B cell (primary cell): ENCODE results near the gene RUFY4. TPM values are rescaled to one million over a fixed set of nuclear protein-coding genes. Genes with fewer than 3 reads are reported as not detected.

Experiments
- ATAC-seq: fragments of 200-7000 bp; cut with Tn5 transposase; one replicate; pipeline ENCODE4 v1.10.0; 2021; ENCODE audit warnings: low read depth, mild to moderate bottlenecking, moderate number of reproducible peaks, moderate library complexity
- CTCF ChIA-PET: fragments of 350-600 bp; sonication (Branson Sonifier 250); formaldehyde crosslinking; loops from one replicate; lab custom pipeline; 2021; ENCODE audit warnings: antibody characterized with exemption, inconsistent platforms; lab: Charles Lee
- POLR2A ChIA-PET: fragments of 350-600 bp; sonication (Branson Sonifier 250); formaldehyde crosslinking; loops from one replicate; lab custom pipeline; 2021; ENCODE audit warnings: antibody characterized with exemption; lab: Charles Lee
- DNase-seq: peaks from one replicate; pipeline ENCODE4 v3.0.0; 2013
- H2AFZ ChIP-seq: 2 replicates; pipeline ENCODE4 v1.6.1; 2012; ENCODE audit warnings: mild to moderate bottlenecking, low read depth, low read length; ENCODE audit not compliant: insufficient read depth, poor library complexity, severe bottlenecking
- H3K27ac ChIP-seq, 2 donors: 1 replicate in 1 of 2; 2 replicates in 1 of 2; pipeline ENCODE4 v1.5.1; 2012 to 2013; ENCODE audit warnings: low read length in 2 of 2, mild to moderate bottlenecking in 2 of 2, moderate library complexity in 1 of 2
- H3K27me3 ChIP-seq, 4 experiments: fragments of 200-600 bp in 1 of 4; sonication (generic) in 1 of 4; replicated peaks in 1 of 4; 1 replicate in 2 of 4; 2 replicates in 2 of 4; pipeline versions ENCODE4 v1.6.1 to v1.7.0; 2013 to 2016; ENCODE audit warnings: low read length in 3 of 4, mild to moderate bottlenecking in 2 of 4, mixed read lengths in 1 of 4, moderate library complexity in 1 of 4; ENCODE audit not compliant: insufficient read depth in 4 of 4, control insufficient read depth in 3 of 4; ENCODE audit errors: control extremely low read depth in 1 of 4
- H3K36me3 ChIP-seq, 2 experiments: replicated peaks in 1 of 2; 1 replicate in 1 of 2; 2 replicates in 1 of 2; pipeline versions ENCODE4 v1.6.1 to v1.7.1; 2013; ENCODE audit warnings: low read length in 1 of 2; ENCODE audit not compliant: insufficient read depth in 2 of 2, control insufficient read depth in 1 of 2; ENCODE audit errors: control extremely low read depth in 1 of 2, extremely low read depth in 1 of 2
- H3K4me1 ChIP-seq, 2 donors: fragments of 200-600 bp in 1 of 2; sonication (generic) in 1 of 2; 1 replicate in 1 of 2; 2 replicates in 1 of 2; pipeline versions ENCODE4 v1.5.1 to v1.6.1; 2013 to 2017; ENCODE audit warnings: low read length in 2 of 2; ENCODE audit not compliant: control insufficient read depth in 2 of 2, insufficient read depth in 2 of 2
- H3K4me2 ChIP-seq: replicated peaks from 2 replicates; pipeline ENCODE3; 2012; ENCODE audit warnings: mild to moderate bottlenecking, low read depth, low read length; ENCODE audit not compliant: poor library complexity, severe bottlenecking
- H3K4me3 ChIP-seq, 5 experiments: fragments of 200-600 bp in 1 of 5; sonication (generic) in 1 of 5; 1 replicate in 3 of 5; 2 replicates in 2 of 5; pipeline versions ENCODE4 v1.5.1 to v1.7.0; 2011 to 2016; ENCODE audit warnings: low read length in 4 of 5, mild to moderate bottlenecking in 4 of 5, low read depth in 2 of 5, control low read depth in 1 of 5, moderate library complexity in 1 of 5; ENCODE audit not compliant: insufficient read depth in 1 of 5; ENCODE audit errors: control extremely low read depth in 1 of 5, extremely low read depth in 1 of 5
- H3K79me2 ChIP-seq: fragments of 200-600 bp; sonication (generic); one replicate; pipeline ENCODE4 v1.6.0; 2016; ENCODE audit warnings: low read length; ENCODE audit not compliant: control insufficient read depth, insufficient read depth
- H3K9ac ChIP-seq: fragments of 200-600 bp; sonication (generic); 2 replicates; pipeline ENCODE4 v1.6.1; 2017; ENCODE audit warnings: mild to moderate bottlenecking, low read length, moderate library complexity
- H3K9me3 ChIP-seq, 3 donors: one replicate each; pipeline versions ENCODE4 v1.6.1 to v1.7.1; 2013; ENCODE audit warnings: low read length in 2 of 3; ENCODE audit not compliant: control insufficient read depth in 2 of 3, insufficient read depth in 1 of 3; ENCODE audit errors: control extremely low read depth in 1 of 3
- H4K20me1 ChIP-seq: 2 replicates; pipeline ENCODE4 v1.6.0; 2012; ENCODE audit warnings: mild to moderate bottlenecking, low read length; ENCODE audit not compliant: insufficient read depth, control insufficient read depth, poor library complexity, severe bottlenecking
- H3K27ac Mint-ChIP-seq: one replicate; pipeline ENCODE4 v1.8.0; 2021; ENCODE audit warnings: mixed read lengths
- H3K27me3 Mint-ChIP-seq: one replicate; pipeline ENCODE4 v1.8.0; 2021; ENCODE audit warnings: mixed read lengths
- H3K4me1 Mint-ChIP-seq: one replicate; pipeline ENCODE4 v1.8.0; 2021; ENCODE audit warnings: mixed read lengths
- H3K4me3 Mint-ChIP-seq: one replicate; pipeline ENCODE4 v1.8.0; 2021; ENCODE audit warnings: mixed read lengths
- H3K9me3 Mint-ChIP-seq: one replicate; pipeline ENCODE4 v1.8.0; 2022; ENCODE audit warnings: mixed read lengths; ENCODE audit not compliant: insufficient read depth
- EZH2 ChIP-seq: IDR thresholded peaks from 2 replicates; pipeline ENCODE4 v1.6.1; 2012; ENCODE audit warnings: borderline replicate concordance, low read depth, mild to moderate bottlenecking, moderate library complexity, low read length; ENCODE audit not compliant: insufficient read depth, poor library complexity, severe bottlenecking
- WGBS: methylation state at CpG from one replicate; pipeline ENCODE4 v1.1.5; 2013; ENCODE audit warnings: missing lambda C conversion rate; ENCODE audit not compliant: insufficient coverage; 5-methylcytosine and 5-hydroxymethylcytosine counted together
- intact Hi-C: fragments of 100-400 bp; cut with micrococcal nuclease; formaldehyde crosslinking; loops from one replicate; pipeline ENCODE4 v1.10.0; 2022
- polyA plus RNA-seq: library from polyadenylated mRNA; depleted of rRNA; stranded (reverse); fragments of >200 nt; gene quantifications from 2 replicates; pipeline ENCODE4 v1.2.3, GENCODE V29; 2012
- total RNA-seq, 2 donors: library from RNA; stranded (reverse); fragments of 120-200 nt in 1 of 2; gene quantifications; 1 replicate in 1 of 2; 2 replicates in 1 of 2; pipeline versions ENCODE4 v1.2.3 to v1.2.4, GENCODE V29; 2013 to 2022
- TF ChIP-seq, protein P1 (sequence below): fragments of 200-600 bp; IDR thresholded peaks from one replicate; pipeline ENCODE4 v1.8.0; 2022; ENCODE audit warnings: antibody characterized with exemption, mild to moderate bottlenecking

The RUFY4 gene
- total and polyA plus RNA-seq, 2 donors (not counting 1 experiment from before 2014, with no cell fraction given), result 0.34 TPM; not detected in 1

DNA sequence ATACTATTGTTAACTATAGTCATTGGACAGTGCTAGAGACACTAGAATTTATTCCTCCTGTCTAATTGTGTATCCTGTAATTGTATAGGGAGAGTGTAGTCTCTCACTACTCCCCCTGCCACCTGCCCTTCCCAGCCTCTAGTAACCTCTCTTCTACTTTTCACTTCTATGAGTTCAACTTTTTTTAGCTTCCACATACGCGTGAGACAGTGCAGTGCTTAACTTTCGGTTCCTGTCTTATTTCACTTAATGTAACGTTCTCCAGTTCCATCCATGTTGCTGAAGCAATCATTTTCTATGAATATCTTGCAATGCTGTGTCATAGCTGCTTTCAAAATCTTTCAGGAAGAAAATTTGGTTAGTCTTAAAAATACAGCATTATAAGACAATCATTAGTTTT is 22.8 kb upstream of the RUFY4 start:
- Histone ChIP-seq H3K4me1 (no peaks in the 10 kb centered on the region), H3K4me3 (no peak overlapping the region), H2AFZ (no peak overlapping the region), H3K9me3 (peaks cover 0 to 26% (median 11%) of the 10 kb centered on the region in 3 donors), H3K27ac (no peak overlapping the region), H3K9ac (no peak overlapping the region), H3K79me2 (no peaks in the 10 kb centered on the region), H3K27me3 (peaks cover 0 to 5% (median 2%) of the 10 kb centered on the region in 4 experiments), H3K4me2 (no peak overlapping the region), H4K20me1 (no peaks in the 10 kb centered on the region), H3K36me3 (no peaks in the 10 kb centered on the region)
- Mint-ChIP-seq H3K27ac (no peak overlapping the region), H3K4me1 (peaks cover 7% of the 10 kb centered on the region), H3K9me3 (peaks cover 14% of the 10 kb centered on the region), H3K27me3 (peaks cover 15% of the 10 kb centered on the region), H3K4me3 (no peak overlapping the region)
- POLR2A ChIA-PET, result no interaction called here
- DNase-seq (no peak), ATAC-seq (no peak)
- WGBS, result 38% methylated on average over 2 of the region's 4 CpGs
- CTCF ChIA-PET, result interaction anchor here (1.0 to 1.3 kb wide), 3 partner anchors 18 to 260 kb away, joined by 3 to 5 read pairs (median 4); no protein-coding TSS in a partner anchor
- intact Hi-C loops, result no loop called here
- TF ChIP-seq, protein P1, sequence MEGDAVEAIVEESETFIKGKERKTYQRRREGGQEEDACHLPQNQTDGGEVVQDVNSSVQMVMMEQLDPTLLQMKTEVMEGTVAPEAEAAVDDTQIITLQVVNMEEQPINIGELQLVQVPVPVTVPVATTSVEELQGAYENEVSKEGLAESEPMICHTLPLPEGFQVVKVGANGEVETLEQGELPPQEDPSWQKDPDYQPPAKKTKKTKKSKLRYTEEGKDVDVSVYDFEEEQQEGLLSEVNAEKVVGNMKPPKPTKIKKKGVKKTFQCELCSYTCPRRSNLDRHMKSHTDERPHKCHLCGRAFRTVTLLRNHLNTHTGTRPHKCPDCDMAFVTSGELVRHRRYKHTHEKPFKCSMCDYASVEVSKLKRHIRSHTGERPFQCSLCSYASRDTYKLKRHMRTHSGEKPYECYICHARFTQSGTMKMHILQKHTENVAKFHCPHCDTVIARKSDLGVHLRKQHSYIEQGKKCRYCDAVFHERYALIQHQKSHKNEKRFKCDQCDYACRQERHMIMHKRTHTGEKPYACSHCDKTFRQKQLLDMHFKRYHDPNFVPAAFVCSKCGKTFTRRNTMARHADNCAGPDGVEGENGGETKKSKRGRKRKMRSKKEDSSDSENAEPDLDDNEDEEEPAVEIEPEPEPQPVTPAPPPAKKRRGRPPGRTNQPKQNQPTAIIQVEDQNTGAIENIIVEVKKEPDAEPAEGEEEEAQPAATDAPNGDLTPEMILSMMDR, result no peak

DNA sequence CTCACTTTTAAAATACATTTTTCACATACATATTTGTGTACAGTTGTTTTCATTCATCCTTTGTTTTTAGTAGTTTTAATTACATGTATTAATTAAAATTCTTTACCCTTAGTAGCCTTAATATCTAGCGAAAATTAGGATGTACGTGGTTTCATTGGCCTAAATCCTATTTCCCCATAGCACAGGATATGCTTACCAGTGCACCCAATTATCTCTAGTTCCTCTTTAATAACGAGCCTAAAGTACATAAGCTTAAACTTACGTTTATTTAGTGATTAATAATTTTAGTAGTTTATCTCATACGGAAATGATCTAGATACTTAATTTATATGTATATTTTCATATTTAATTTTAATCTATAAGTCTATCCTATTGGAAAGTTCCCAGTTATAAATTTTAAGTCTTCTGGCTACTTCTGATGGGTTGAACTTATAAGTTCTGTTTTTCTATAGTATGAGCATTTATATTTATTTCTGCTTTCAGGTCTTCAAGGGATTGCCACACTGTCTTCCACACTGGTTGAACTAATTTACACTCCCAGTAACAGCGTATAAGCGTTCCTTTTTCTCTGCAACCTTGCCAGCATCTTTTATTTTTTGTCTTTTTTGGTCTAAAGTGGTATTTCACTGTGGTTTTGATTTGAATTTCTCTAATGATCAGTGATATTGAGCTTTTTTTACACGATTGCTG is 21.4 kb upstream of the RUFY4 start:
- Histone ChIP-seq H3K9me3 (peaks cover 0 to 26% (median 11%) of the 10 kb centered on the region in 3 donors), H3K27me3 (peaks cover 0 to 5% (median 2%) of the 10 kb centered on the region in 4 experiments), H3K4me3 (no peak overlapping the region), H3K4me2 (no peak overlapping the region), H3K79me2 (no peaks in the 10 kb centered on the region), H4K20me1 (no peaks in the 10 kb centered on the region), H2AFZ (no peak overlapping the region), H3K27ac (no peak overlapping the region), H3K36me3 (no peaks in the 10 kb centered on the region), H3K4me1 (no peaks in the 10 kb centered on the region), H3K9ac (no peak overlapping the region)
- DNase-seq (no peak), ATAC-seq (no peak)
- WGBS, result 100% methylated on average over 1 of the region's 8 CpGs
- no peak for TF ChIP-seq EZH2
- TF ChIP-seq, protein P1, result no peak
- CTCF ChIA-PET, result interaction anchor here (0.6 kb wide), 1 partner anchor 13 kb away, joined by 3 read pairs; no protein-coding TSS in a partner anchor
- intact Hi-C loops, result no loop called here
- Mint-ChIP-seq H3K9me3 (peaks cover 14% of the 10 kb centered on the region), H3K4me3 (no peak overlapping the region), H3K27ac (no peak overlapping the region), H3K4me1 (peaks cover 7% of the 10 kb centered on the region), H3K27me3 (peaks cover 22% of the 10 kb centered on the region)
- POLR2A ChIA-PET, result no interaction called here
